Rectal smooth muscle tissue (tissue), 1 donor: Measurements from ENCODE around the gene FAM72D.
"Not testable (repeated sequence)": the region's sequence is repeated elsewhere in the genome, so short reads cannot be mapped to it uniquely, and the experiment has no call there.

Source experiments
- H3K27ac ChIP-seq: one replicate; pipeline ENCODE4 v1.7.0; 2013; ENCODE audit warnings: low read depth, low read length, inconsistent platforms
- H3K27me3 ChIP-seq: one replicate; pipeline ENCODE4 v1.7.0; 2013; ENCODE audit warnings: low read length; ENCODE audit not compliant: control insufficient read depth, insufficient read depth
- H3K36me3 ChIP-seq: one replicate; pipeline ENCODE4 v1.7.0; 2013; ENCODE audit warnings: low read length; ENCODE audit not compliant: control insufficient read depth, insufficient read depth
- H3K4me1 ChIP-seq: one replicate; pipeline ENCODE4 v1.7.0; 2013; ENCODE audit warnings: low read length; ENCODE audit not compliant: control insufficient read depth, insufficient read depth
- H3K4me3 ChIP-seq: one replicate; pipeline ENCODE4 v1.7.0; 2013; ENCODE audit warnings: low read length
- H3K9ac ChIP-seq: one replicate; pipeline ENCODE4 v1.7.0; 2013; ENCODE audit warnings: low read length

Gene FAM72D

DNA sequence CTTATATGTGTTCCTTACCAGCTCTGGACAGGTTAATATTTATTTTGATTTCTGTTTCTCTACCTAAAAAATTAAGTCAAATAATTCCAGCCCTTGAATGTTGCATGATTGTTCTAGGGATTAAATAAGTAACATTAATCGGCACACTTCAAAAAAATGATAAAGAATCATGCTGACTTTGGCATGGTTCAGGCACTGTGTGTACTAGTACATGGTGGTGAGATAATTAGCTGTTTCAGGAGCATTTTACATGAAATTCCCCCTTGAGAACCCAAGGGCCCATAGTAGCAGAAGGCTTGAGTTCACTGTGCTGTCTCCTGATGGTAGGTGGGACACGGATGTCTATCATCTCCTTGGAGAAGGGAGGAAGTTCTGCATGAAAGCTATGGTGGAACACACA is 44.8 kb downstream of the FAM72D start:
- not testable (repeated sequence) for H3K36me3 ChIP-seq, H3K9ac ChIP-seq

DNA sequence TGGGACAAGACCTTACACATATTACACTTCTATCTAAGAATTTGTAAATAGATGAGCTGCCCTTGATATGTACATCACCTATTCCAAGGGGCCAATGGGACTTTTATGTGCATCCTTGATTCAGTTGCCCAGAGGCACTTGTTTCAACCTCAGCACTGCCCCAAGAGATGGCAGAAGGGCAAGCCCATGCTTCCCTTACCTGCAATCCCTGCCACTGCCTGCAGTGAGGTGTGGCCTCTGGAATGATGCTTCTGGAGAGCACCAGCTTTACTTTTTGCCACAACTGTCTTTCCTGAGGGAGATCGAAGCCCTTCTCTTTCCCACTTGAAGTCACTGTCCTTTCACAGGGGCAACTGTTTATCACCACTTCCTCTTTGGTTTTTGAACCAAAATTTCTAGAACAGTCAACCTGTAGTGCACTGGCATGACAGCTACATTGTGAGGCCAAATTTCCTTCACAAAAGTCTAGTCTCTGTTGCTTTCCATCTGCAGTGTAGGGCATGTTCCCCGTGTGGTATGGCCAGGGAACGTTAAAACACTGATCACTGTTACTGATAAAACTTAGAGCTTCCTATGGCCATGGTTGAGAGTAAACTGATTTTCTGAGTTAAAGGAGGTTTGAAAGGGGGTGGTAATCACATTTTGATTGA is 48.6 kb downstream of the FAM72D start:
- H3K27me3 ChIP-seq, H3K36me3 ChIP-seq, H3K9ac ChIP-seq, H3K4me1 ChIP-seq, H3K27ac ChIP-seq, H3K4me3 ChIP-seq: not testable (repeated sequence)

More for the DNA sequence above, 44.8 kb downstream of the FAM72D start:
- not testable (repeated sequence) for H3K4me1 ChIP-seq, H3K27ac ChIP-seq, H3K4me3 ChIP-seq, H3K27me3 ChIP-seq

DNA sequence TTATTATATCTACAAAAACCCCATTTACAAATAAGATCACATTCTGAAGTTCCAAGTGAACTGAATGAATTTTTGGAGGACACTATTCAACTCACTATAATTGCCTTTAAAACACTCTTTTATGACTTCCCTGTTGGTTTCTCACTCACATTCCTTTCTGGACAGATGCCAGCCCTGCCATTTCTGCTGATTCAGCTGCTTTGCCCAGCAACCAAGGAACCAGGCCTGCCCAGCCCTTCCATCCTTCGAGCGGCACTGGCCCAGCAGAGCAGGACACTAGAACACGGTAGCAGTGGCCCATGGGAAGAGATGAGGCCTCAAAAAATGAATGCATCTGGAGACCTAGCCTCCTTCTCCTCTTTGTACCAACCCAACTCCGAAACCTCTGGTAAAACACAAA is 50.5 kb downstream of the FAM72D start:
- H3K36me3 ChIP-seq, H3K27me3 ChIP-seq, H3K4me3 ChIP-seq, H3K27ac ChIP-seq, H3K4me1 ChIP-seq, H3K9ac ChIP-seq: not testable (repeated sequence)

- H3K4me1 ChIP-seq, H3K36me3 ChIP-seq, H3K9ac ChIP-seq, H3K27me3 ChIP-seq, H3K4me3 ChIP-seq, H3K27ac ChIP-seq: not testable (repeated sequence)
Measured at GRCh38 chr1:145147172-145147571, 51.4 kb downstream of the FAM72D start.

DNA sequence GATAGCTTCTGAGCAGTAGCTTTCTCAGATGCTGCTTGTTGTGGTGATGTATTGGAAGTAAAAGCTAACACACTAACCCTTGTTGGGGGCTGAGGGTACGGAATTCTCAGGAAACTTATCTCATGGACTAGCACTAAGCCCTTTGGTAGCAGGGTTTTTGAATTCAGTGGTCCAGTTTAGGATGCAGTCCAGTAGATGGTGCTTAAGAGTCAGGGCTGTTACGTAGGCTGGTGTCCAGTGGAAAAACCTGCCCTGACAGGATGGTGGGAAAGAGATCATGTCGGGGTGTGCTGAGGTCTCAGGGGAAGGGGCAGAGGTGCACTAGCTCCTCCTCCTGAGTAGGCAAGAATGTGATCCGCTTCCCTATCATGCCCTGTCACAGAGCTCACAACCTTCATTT is 59.6 kb downstream of the FAM72D start:
- not testable (repeated sequence) for H3K36me3 ChIP-seq, H3K27ac ChIP-seq, H3K27me3 ChIP-seq, H3K4me3 ChIP-seq, H3K9ac ChIP-seq, H3K4me1 ChIP-seq

DNA sequence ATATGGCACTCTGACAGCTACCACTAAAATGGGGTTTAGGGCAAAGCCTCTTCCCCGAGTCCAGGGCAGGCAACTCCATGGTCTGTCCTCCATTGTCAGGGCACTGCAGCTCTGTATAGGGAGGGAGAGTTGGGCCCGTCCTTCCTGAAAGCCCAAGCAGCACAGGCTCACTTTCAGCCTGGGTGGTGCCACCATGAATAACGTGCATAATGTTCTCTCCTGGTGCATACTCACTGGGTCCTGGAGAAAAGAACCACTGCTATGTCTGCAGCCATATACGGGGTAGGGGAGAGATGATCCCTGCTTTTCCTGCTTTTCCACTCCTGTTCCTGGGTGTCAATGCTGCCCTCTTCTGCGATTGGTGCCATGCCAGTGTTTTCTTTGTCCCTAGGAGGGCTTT is 60.1 kb downstream of the FAM72D start:
- not testable (repeated sequence) for H3K27ac ChIP-seq, H3K27me3 ChIP-seq, H3K4me3 ChIP-seq, H3K36me3 ChIP-seq, H3K9ac ChIP-seq, H3K4me1 ChIP-seq

GRCh38 chr1:145156891-145157610 is 61.3 kb downstream of the FAM72D start:
- not testable (repeated sequence) for H3K36me3 ChIP-seq, H3K4me3 ChIP-seq, H3K27ac ChIP-seq, H3K4me1 ChIP-seq, H3K9ac ChIP-seq, H3K27me3 ChIP-seq

GRCh38 chr1:145157715-145158114 is 61.9 kb downstream of the FAM72D start:
- not testable (repeated sequence) for H3K9ac ChIP-seq, H3K27me3 ChIP-seq, H3K27ac ChIP-seq, H3K36me3 ChIP-seq, H3K4me1 ChIP-seq, H3K4me3 ChIP-seq

DNA sequence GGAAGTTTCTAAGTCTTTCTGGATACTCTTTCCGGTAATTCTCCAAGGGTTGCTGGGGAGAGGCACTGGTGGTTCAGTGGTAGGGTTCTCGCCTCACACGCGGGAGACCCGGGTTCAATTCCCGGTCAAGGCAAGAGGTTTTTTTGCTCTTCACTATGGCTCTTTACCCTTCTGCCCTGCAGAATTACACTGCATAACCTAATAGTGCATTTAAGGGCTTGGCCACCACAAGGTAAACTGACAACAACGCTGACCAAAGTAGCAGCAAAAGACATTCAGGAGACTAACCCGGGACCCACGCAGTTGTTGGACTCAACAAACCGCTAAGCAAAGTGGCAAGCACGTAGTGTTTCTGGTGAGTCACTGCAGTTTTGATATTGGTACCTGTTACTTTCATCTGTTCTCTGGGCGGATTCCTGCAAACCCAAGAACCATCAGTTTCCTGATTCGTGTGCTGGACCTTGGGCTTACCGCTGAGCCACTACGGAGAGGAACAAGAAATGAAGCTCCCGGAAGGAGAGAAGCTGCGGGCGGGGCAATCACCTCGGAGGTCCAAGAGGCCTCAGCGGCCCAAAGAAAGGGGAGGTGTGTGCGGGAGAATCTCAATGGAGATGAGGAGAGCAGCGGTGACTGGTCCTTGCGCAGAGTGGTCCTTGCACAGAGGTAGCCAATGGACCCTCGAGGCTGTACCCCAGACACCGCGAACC is 65.4 kb downstream of the FAM72D start:
- not testable (repeated sequence) for H3K4me1 ChIP-seq, H3K9ac ChIP-seq, H3K4me3 ChIP-seq, H3K36me3 ChIP-seq, H3K27me3 ChIP-seq, H3K27ac ChIP-seq
